Measurements from ENCODE around the gene WNT8A. TPM values are rescaled to one million over a fixed set of nuclear protein-coding genes. Genes with fewer than 3 reads are reported as not detected.
"Not testable (repeated sequence)": the region's sequence is repeated elsewhere in the genome, so short reads cannot be mapped to it uniquely, and the experiment has no call there.

The WNT8A gene
- not detected for total RNA-seq
- long read RNA-seq: 0 reads

- ATAC-seq: no peak
- DNase-seq: no peak
- intact Hi-C loops (cut with DNase I): loop anchor here in 1 of 2 donors (5.0 kb wide), 1 partner anchor 49 kb away; no protein-coding TSS in a partner anchor
These were observed at the start of gene WNT8A for GRCh38 chr5:138083702-138084101. WNT8A (plus strand) TSS chr5:138084033; CDS start chr5:138084128, 95 bp downstream.

- DNase-seq: peak; percentile 47
- ATAC-seq: peak; percentile 28 to 45
- intact Hi-C loops (cut with DNase I): loop anchor here in 1 of 2 donors (1.0 to 10.0 kb wide), 2 partner anchors 32 to 99 kb away; partner anchors contain the start of gene NME5
These were observed 48.0 kb upstream of the WNT8A start for GRCh38 chr5:138035605-138036537.

- intact Hi-C loops (cut with DNase I): loop anchor here in 1 of 2 donors (10.0 kb wide), 1 partner anchor 98 kb away; the partner anchor contains the start of gene NME5
- DNase-seq (no peak), ATAC-seq (no peak)
These were observed 46.6 kb upstream of the WNT8A start for GRCh38 chr5:138037271-138037670.

GRCh38 chr5:138037907-138038633 is 45.8 kb upstream of the WNT8A start:
- no peak for DNase-seq
- intact Hi-C loops (cut with DNase I): loop anchor here in 1 of 2 donors (10.0 kb wide), 1 partner anchor 97 kb away; the partner anchor contains the start of gene NME5
- no peak for ATAC-seq

- no peak for DNase-seq
These were observed 45.0 kb upstream of the WNT8A start for GRCh38 chr5:138038826-138039225.

GRCh38 chr5:138045283-138045682 is 38.5 kb upstream of the WNT8A start:
- DNase-seq; intact Hi-C loops (cut with DNase I); ATAC-seq: not testable (repeated sequence)

More at GRCh38 chr5:138038826-138039225, 45.0 kb upstream of the WNT8A start:
- no peak for ATAC-seq
- intact Hi-C loops (cut with DNase I): loop anchor here in 1 of 2 donors (10.0 kb wide), 1 partner anchor 96 kb away; the partner anchor contains the start of gene NME5

- ATAC-seq: peak; percentile 89 to 94
- intact Hi-C loops (cut with DNase I): no loop called here
- peak; percentile 49 for DNase-seq
These were observed 32.2 kb upstream of the WNT8A start for GRCh38 chr5:138051441-138052296.

GRCh38 chr5:138052718-138053117 is 31.1 kb upstream of the WNT8A start:
- ATAC-seq; intact Hi-C loops (cut with DNase I): not testable (repeated sequence)

GRCh38 chr5:138053554-138053953 is 30.3 kb upstream of the WNT8A start:
- DNase-seq (no peak), ATAC-seq (no peak)
- intact Hi-C loops (cut with DNase I): no loop called here

More at GRCh38 chr5:138052718-138053117, 31.1 kb upstream of the WNT8A start:
- DNase-seq: not testable (repeated sequence)

- no peak for DNase-seq
- ATAC-seq: no peak
These were observed 29.6 kb upstream of the WNT8A start for GRCh38 chr5:138054206-138054605.

GRCh38 chr5:138054847-138055558 is 28.8 kb upstream of the WNT8A start:
- intact Hi-C loops (cut with DNase I): no loop called here
- no peak for DNase-seq
- peak; percentile 59 to 64 for ATAC-seq

More at GRCh38 chr5:138054206-138054605, 29.6 kb upstream of the WNT8A start:
- intact Hi-C loops (cut with DNase I): no loop called here

GRCh38 chr5:138064526-138064925 is 19.3 kb upstream of the WNT8A start:
- intact Hi-C loops (cut with DNase I): no loop called here
- ATAC-seq (peak in 1 of 2 donors; percentile 56), DNase-seq (no peak)

GRCh38 chr5:138065102-138065501 is 18.7 kb upstream of the WNT8A start:
- DNase-seq (no peak), ATAC-seq (no peak)
- intact Hi-C loops (cut with DNase I): no loop called here

- ATAC-seq: no peak
- intact Hi-C loops (cut with DNase I): loop anchor here in 1 of 2 donors (1.0 kb wide), 1 partner anchor 32 kb away; no protein-coding TSS in a partner anchor
These were observed 15.9 kb upstream of the WNT8A start for GRCh38 chr5:138067945-138068344.

GRCh38 chr5:138068742-138069600 is 14.9 kb upstream of the WNT8A start:
- DNase-seq: peak; percentile 81
- intact Hi-C loops (cut with DNase I): loop anchor here in 1 of 2 donors (1.0 kb wide), 1 partner anchor 33 kb away; no protein-coding TSS in a partner anchor
- ATAC-seq: peak; percentile 87 to 90

More at GRCh38 chr5:138067945-138068344, 15.9 kb upstream of the WNT8A start:
- no peak for DNase-seq

GRCh38 chr5:138070026-138070425 is 13.8 kb upstream of the WNT8A start:
- DNase-seq; intact Hi-C loops (cut with DNase I); ATAC-seq: not testable (repeated sequence)
